Neutrophil (primary cell): ENCODE results near the gene PTGES2.
"Not testable (repeated sequence)": the region's sequence is repeated elsewhere in the genome, so short reads cannot be mapped to it uniquely, and the experiment has no call there.

Source experiments
- H3K27ac ChIP-seq: fragments of 200-600 bp; sonication (generic); 2 replicates; pipeline ENCODE4 v1.5.1; 2016; ENCODE audit warnings: mild to moderate bottlenecking, moderate library complexity
- H3K27me3 ChIP-seq: fragments of 200-600 bp; sonication (generic); 2 replicates; pipeline ENCODE4 v1.6.0; 2016; ENCODE audit warnings: mild to moderate bottlenecking
- H3K36me3 ChIP-seq: fragments of 200-600 bp; sonication (generic); 2 replicates; pipeline ENCODE4 v1.5.1; 2017
- H3K4me1 ChIP-seq, 2 experiments: fragments of 200-600 bp in 1 of 2; sonication (generic) in 1 of 2; 1 replicate in 1 of 2; 2 replicates in 1 of 2; pipeline versions ENCODE4 v1.5.1 to v1.6.1; 2013 to 2016; ENCODE audit warnings: low read depth in 1 of 2, low read length in 1 of 2, mild to moderate bottlenecking in 1 of 2, moderate library complexity in 1 of 2; ENCODE audit not compliant: control insufficient read depth in 1 of 2, insufficient read depth in 1 of 2
- H3K4me3 ChIP-seq, 2 experiments: fragments of 200-600 bp in 1 of 2; sonication (generic) in 1 of 2; 1 replicate in 1 of 2; 2 replicates in 1 of 2; pipeline ENCODE4 v1.5.1; 2013 to 2016; ENCODE audit warnings: low read depth in 1 of 2, low read length in 1 of 2, mild to moderate bottlenecking in 1 of 2, moderate library complexity in 1 of 2
- H3K9me3 ChIP-seq: fragments of 200-600 bp; sonication (generic); 2 replicates; pipeline ENCODE4 v1.5.1; 2016
- TF ChIP-seq, protein P1 (sequence below): fragments of 200-600 bp; sonication (generic); IDR thresholded peaks from 2 replicates; pipeline ENCODE4 v1.5.1; 2016; ENCODE audit warnings: antibody characterized with exemption

PTGES2 gene

DNA sequence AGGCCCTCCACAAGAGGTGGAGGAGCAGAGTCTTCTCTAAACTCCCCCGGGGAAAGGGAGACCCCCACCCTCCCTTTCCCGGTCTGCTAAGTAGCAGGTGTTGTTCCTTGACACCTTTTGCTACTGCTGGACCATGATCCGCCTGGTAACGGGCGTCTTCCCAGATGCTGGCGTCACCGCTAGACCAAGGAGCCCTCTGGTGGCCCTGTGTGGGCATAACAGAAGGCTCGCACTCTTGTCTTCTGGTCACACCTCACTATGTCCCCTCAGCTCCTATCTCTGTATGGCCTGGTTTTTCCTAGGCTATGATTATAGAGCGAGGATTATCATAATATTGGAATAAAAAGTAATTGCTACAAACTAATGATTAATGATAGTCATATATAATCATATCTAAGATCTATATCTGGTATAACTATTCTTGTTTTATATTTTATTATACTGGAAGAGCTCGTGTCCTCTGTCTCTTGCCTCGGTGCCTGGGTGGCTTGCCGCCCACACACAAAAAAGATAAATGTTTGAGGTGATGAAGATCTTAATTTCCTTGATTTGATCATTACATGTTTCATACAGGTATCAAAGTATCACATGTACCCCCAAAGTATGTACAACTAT, 2.6 kb upstream of the PTGES2 start:
- not testable (repeated sequence) for H3K9me3 ChIP-seq, H3K4me3 ChIP-seq, H3K27me3 ChIP-seq, H3K36me3 ChIP-seq
- Histone ChIP-seq H3K4me1 (peaks cover 53 to 64% of the 10 kb centered on the region in 2 experiments), H3K27ac (peak overlapping the region; percentile 91)
- TF ChIP-seq, protein P1, sequence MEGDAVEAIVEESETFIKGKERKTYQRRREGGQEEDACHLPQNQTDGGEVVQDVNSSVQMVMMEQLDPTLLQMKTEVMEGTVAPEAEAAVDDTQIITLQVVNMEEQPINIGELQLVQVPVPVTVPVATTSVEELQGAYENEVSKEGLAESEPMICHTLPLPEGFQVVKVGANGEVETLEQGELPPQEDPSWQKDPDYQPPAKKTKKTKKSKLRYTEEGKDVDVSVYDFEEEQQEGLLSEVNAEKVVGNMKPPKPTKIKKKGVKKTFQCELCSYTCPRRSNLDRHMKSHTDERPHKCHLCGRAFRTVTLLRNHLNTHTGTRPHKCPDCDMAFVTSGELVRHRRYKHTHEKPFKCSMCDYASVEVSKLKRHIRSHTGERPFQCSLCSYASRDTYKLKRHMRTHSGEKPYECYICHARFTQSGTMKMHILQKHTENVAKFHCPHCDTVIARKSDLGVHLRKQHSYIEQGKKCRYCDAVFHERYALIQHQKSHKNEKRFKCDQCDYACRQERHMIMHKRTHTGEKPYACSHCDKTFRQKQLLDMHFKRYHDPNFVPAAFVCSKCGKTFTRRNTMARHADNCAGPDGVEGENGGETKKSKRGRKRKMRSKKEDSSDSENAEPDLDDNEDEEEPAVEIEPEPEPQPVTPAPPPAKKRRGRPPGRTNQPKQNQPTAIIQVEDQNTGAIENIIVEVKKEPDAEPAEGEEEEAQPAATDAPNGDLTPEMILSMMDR = peak; percentile 75

DNA sequence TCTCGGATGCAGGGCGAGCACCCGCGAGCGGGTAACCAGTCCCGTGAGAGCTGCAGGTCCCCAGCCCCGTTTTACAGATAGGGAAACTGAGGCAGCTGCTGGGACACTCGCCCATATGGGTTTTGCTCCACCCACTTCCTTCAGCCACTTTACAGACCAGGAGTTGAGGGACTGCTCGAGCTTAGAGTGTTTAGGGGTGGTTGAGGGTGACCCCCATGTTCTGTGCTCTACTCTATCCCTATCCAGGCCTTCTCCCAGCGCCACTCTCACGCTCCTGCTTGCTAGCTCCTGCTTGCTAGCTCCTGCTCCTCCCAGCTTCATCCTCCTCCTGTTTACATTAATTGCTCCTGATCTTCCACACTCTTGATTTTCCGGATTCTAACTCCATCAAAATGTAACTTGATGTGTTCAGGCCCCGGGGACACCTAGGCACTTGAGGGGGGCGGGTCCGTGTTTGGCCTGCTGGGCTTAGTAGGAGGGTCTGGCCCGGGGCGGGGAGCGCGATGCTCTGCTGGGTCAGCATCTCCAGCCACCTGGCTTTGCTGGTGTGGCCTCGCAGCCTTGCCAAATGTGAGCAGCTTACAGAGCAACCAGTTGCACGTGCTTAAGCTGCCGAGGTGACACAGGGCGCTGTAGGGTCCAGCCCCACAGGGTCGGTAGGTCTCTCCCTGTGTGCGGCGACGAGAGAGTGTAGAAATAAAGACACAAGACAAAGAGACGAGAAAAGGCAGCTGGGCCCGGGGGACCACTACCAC, 1.5 kb upstream of the PTGES2 start:
- peak overlapping the region; percentile 91 for H3K27ac ChIP-seq
- H3K4me1 ChIP-seq = peaks cover 57 to 71% of the 10 kb centered on the region in 2 experiments
- H3K4me3 ChIP-seq = peak overlapping the region; percentile 94 to 96
- no peaks in the 10 kb centered on the region for H3K27me3 ChIP-seq
- H3K36me3 ChIP-seq = no peaks in the 10 kb centered on the region
- no peaks in the 10 kb centered on the region for H3K9me3 ChIP-seq
- TF ChIP-seq, protein P1 = no peak

DNA sequence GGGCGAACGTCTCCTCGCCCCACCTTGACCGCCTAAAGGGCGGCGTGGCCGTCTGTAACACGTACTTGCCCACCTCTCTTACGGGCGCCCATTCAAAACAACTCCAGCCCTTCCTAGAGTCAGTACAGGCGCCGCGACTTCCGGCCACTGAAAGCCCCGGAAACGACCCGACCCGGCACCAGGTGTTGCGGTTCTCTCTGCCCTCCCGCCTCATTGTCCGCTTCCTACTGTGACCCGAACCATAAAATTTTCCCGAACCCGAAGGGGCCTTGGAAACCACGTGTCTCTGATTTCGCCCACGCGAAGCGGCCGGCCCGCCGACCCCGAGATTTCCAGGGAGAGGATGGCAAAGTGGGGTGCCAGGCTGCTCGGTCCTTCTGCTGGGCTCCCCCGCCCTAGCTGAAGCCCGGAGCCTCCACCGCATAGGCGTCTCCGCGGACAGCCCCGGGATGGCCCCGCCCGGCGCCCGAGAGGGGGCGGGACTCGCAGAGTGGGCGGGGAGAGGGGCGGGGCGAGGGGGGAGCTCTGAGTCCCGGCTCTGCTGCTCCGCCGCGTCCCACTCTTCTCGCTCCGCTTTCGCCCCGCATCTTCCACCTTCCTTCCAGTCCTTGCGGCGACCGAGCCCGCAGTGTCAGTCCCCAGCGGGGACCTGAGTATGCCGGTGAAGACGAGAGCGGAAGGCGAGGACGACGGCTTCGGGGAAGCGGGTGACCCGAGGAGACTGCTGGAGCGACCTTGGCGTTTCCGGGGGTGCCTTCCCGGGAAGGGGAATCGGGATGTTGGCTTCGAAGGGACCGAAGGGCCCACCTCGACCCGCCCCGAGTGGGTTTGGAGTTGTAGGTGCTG, 684 bp upstream of the PTGES2 start:
- Histone ChIP-seq H3K27me3 (no peaks in the 10 kb centered on the region), H3K4me3 (peak overlapping the region; percentile 94 to 96), H3K36me3 (peaks cover 7% of the 10 kb centered on the region), H3K9me3 (no peaks in the 10 kb centered on the region), H3K27ac (peak overlapping the region; percentile 91), H3K4me1 (peaks cover 52 to 65% of the 10 kb centered on the region in 2 experiments)
- TF ChIP-seq, protein P1 = peak; percentile 42

DNA sequence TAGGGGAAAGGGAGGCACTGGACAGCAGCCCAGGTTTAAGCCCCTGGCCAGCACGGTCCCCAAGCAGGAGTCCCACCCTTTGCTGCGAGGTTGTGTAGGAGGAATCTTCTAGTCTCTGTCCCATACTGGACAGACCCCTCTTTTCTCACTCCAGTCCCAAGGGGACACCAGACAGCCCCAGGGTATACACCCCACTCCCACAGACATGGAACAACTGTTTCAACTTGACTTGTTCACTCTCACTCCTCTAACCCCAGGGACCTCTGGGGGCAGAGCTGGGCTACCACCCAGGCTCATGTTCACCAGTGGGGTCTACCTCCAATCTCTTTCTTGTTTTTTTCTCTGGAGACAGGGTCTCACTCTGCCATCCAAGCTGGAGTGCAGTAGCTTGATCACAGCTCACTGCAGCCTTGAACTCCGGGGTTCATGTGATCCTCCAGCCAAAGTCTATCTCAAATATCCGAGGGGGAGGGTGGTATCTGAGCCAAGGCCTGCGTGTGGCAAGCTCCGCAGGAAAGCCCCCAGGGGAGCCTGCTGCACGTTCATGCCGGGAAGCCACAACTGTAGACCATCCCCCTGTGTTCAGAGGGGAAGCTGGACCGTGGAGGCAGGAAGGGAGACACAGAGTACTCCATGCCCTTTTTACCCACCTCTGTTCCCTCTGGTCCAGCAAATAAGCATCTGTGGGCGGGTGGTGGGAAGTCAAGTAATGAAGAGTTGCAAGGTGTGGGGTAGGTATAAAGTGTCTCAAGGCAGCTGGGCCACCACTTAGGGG, 1.8 kb downstream of the PTGES2 start:
- Histone ChIP-seq H3K4me3 (peak overlapping the region; percentile 17 to 36), H3K4me1 (peaks cover 49 to 54% of the 10 kb centered on the region in 2 experiments), H3K27me3 (no peaks in the 10 kb centered on the region), H3K27ac (peak overlapping the region; percentile 42), H3K9me3 (no peaks in the 10 kb centered on the region), H3K36me3 (peaks cover 30% of the 10 kb centered on the region)
- TF ChIP-seq, protein P1 = no peak
